GM20000 (cell line): Measurements from ENCODE around the gene SAT2.
A peak's percentile ranks its signal among the peaks of the same experiment; 100 is the strongest.
"Not testable (repeated sequence)": the region's sequence is repeated elsewhere in the genome, so short reads cannot be mapped to it uniquely, and the experiment has no call there.

Experiments
- DNase-seq: peaks from one replicate; pipeline ENCODE4 v3.0.0; 2012; ENCODE audit warnings: low spot score
- TF ChIP-seq, protein P1 (sequence below): IDR thresholded peaks from 2 replicates; pipeline ENCODE4 v1.5.1; 2012; ENCODE audit warnings: mild to moderate bottlenecking, control low read depth; ENCODE audit errors: extremely low read depth, missing control alignments

The SAT2 gene

GRCh38 chr17:7650509-7651096, 23.0 kb upstream of the SAT2 start, which contains the start of gene ATP1B2:
Gene ATP1B2, plus strand, starts transcription at chr17:7650926. Its CDS starts 593 bp downstream, at chr17:7651519.
- DNase-seq: peak; percentile 89
- TF ChIP-seq, protein P1, sequence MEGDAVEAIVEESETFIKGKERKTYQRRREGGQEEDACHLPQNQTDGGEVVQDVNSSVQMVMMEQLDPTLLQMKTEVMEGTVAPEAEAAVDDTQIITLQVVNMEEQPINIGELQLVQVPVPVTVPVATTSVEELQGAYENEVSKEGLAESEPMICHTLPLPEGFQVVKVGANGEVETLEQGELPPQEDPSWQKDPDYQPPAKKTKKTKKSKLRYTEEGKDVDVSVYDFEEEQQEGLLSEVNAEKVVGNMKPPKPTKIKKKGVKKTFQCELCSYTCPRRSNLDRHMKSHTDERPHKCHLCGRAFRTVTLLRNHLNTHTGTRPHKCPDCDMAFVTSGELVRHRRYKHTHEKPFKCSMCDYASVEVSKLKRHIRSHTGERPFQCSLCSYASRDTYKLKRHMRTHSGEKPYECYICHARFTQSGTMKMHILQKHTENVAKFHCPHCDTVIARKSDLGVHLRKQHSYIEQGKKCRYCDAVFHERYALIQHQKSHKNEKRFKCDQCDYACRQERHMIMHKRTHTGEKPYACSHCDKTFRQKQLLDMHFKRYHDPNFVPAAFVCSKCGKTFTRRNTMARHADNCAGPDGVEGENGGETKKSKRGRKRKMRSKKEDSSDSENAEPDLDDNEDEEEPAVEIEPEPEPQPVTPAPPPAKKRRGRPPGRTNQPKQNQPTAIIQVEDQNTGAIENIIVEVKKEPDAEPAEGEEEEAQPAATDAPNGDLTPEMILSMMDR: no peak

GRCh38 chr17:7647018-7647417, 19.4 kb upstream of the SAT2 start:
- TF ChIP-seq, protein P1: no peak
- DNase-seq: no peak

DNA sequence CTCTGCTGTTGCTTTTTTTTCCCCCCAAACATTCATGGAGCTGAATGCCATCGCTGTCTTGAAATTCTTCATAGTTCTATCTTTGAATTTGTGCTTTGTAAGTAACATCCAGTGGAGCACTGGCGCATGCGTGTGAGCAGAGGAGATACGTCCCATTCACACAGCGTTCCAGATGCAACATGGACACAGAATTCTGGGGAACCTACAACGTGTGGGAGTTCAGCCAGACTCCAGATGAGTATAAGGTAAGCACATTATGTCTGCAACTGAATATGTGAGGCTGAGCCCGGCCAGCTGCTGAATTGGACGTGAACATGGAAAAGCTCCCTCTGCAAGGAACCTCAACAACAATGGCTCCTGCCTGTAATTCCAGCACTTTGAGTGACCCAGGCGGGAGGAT, 18.8 kb upstream of the SAT2 start:
- TF ChIP-seq, protein P1: no peak
- DNase-seq: no peak

DNA sequence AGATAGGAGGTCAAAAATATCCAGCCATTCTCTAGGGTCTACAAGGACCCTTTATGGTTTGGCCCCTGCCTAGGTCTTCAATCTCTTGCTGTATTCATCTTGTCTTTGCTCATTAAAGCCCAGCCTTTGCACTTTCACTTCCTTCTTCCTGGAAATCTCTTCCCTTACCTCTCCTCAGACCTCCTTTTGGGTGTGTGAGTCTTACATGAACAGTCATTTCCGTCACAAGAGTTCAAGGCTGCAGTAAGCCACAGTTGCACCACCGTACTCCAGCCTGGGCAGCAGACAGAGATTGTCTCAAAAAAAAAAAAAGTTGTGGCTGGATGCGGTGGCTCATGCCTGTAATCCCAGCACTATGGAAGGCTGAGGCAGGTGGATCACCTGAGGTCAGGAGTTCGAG, 17.2 kb upstream of the SAT2 start:
- no peak for DNase-seq

DNA sequence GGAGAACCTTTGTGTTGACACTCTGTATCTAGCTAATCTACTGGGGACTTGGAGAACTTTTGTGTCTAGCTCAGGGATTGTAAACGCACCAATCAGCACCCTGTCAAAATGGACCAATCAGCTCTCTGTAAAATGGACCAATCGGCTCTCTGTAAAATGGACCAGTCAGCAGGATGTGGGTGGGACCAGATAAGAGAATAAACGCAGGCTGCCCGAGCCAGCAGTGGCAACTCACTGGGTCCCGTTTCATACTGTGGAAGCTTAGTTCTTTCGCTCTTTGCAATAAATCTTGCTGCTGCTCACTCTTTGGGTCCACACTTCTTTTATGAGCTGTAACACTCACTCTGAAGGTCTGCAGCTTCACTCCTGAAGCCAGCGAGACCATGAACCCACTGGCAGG, 14.0 kb upstream of the SAT2 start:
- not testable (repeated sequence) for DNase-seq

More for the DNA sequence above, 17.2 kb upstream of the SAT2 start:
- TF ChIP-seq, protein P1: no peak

DNA sequence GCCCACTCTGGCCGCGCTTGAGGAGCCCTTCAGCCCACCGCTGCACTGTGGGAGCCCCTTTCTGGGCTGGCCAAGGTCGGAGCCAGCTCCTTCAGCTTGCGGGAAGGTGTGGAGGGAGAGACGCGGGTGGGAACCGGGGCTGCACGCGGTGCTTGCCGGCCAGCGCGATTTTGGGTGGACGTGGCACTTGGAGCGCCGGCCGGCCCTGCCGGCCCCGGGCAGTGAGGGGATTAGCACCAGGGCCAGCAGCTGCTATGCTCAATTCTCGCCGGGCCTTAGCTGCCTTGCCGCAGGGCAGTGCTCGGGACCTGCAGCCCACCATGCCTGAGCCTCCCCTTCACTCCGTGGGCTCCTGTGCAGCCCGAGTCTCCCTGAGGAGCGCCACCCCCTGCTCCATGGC, 13.2 kb upstream of the SAT2 start:
- TF ChIP-seq, protein P1: no peak
- no peak for DNase-seq

GRCh38 chr17:7636163-7636562, 8.5 kb upstream of the SAT2 start:
- no peak for DNase-seq
- TF ChIP-seq, protein P1: no peak

GRCh38 chr17:7634384-7634783, 6.8 kb upstream of the SAT2 start:
- DNase-seq: no peak
- TF ChIP-seq, protein P1: peak; percentile 40
